ENCODE results near the gene TECTB. TPM values are rescaled to one million over a fixed set of nuclear protein-coding genes. Genes with fewer than 3 reads are reported as not detected.

The TECTB gene
- total RNA-seq, 1 donor from 2014 or later, result 0.10 TPM

- no peaks in the 10 kb centered on the region for H3K4me1 Mint-ChIP-seq (ENCODE audit: unreplicated experiment)
- DNase-seq (ENCODE audit: extremely low spot score, unreplicated experiment), result no peak
- H3K27me3 Mint-ChIP-seq, result no peaks in the 10 kb centered on the region
- no peaks in the 10 kb centered on the region for H3K9me3 Mint-ChIP-seq
- H3K36me3 Mint-ChIP-seq, result no peaks in the 10 kb centered on the region
- TF ChIP-seq CTCF (conservative IDR thresholded peaks at IDR 0.05), result no peak
- no peak overlapping the region for H3K4me3 Mint-ChIP-seq
- H3K27ac Mint-ChIP-seq, result no peak overlapping the region
Measured at GRCh38 chr10:112351146-112351545, 67.9 kb downstream of the TECTB start.

GRCh38 chr10:112352044-112352443 is 68.8 kb downstream of the TECTB start:
- H3K36me3 Mint-ChIP-seq, result no peaks in the 10 kb centered on the region
- no peak for DNase-seq (ENCODE audit: extremely low spot score, unreplicated experiment)
- H3K4me3 Mint-ChIP-seq, result no peak overlapping the region
- H3K27me3 Mint-ChIP-seq, result no peaks in the 10 kb centered on the region
- H3K27ac Mint-ChIP-seq, result no peak overlapping the region
- TF ChIP-seq CTCF (conservative IDR thresholded peaks at IDR 0.05), result no peak
- no peaks in the 10 kb centered on the region for H3K4me1 Mint-ChIP-seq (ENCODE audit: unreplicated experiment)
- H3K9me3 Mint-ChIP-seq, result no peaks in the 10 kb centered on the region

- H3K27me3 Mint-ChIP-seq, result no peaks in the 10 kb centered on the region
- no peak for TF ChIP-seq CTCF (conservative IDR thresholded peaks at IDR 0.05)
- no peaks in the 10 kb centered on the region for H3K36me3 Mint-ChIP-seq
- H3K27ac Mint-ChIP-seq, result no peak overlapping the region
- no peak overlapping the region for H3K4me3 Mint-ChIP-seq
- no peak for DNase-seq (ENCODE audit: extremely low spot score, unreplicated experiment)
- no peaks in the 10 kb centered on the region for H3K9me3 Mint-ChIP-seq
- H3K4me1 Mint-ChIP-seq (ENCODE audit: unreplicated experiment), result no peaks in the 10 kb centered on the region
Measured at GRCh38 chr10:112353046-112353445, 69.8 kb downstream of the TECTB start.

Small RNA genes lying within 50 kb of the gene (microRNA-seq; reads per million reads assigned to microRNA genes)
- gene MIR6715A, result not detected
- gene MIR6715B, result not detected

Other genes with a start within 250 kb of the TECTB start
- gene GPAM, start 99.6 kb upstream of the TECTB start, total RNA-seq (ENCODE audit: low replicate concordance), result 16.8 and 24.1 TPM in 2 replicates
- gene ACSL5, start 90.7 kb downstream of the TECTB start, total RNA-seq (ENCODE audit: low replicate concordance), result 13.9 and 39.7 TPM in 2 replicates
- 29.8 and 42.2 TPM in 2 replicates for gene ZDHHC6, start 163.5 kb downstream of the TECTB start, total RNA-seq (ENCODE audit: low replicate concordance)
- gene VTI1A, start 163.8 kb downstream of the TECTB start, total RNA-seq (ENCODE audit: low replicate concordance), result 27.0 and 32.6 TPM in 2 replicates